ENCODE data around the gene AMOTL2.

The AMOTL2 gene

GRCh38 chr3:134315286-134316106 lies 58.8 kb downstream of the AMOTL2 start:
- peak; percentile 73 for DNase-seq (ENCODE audit: low spot score)

DNA sequence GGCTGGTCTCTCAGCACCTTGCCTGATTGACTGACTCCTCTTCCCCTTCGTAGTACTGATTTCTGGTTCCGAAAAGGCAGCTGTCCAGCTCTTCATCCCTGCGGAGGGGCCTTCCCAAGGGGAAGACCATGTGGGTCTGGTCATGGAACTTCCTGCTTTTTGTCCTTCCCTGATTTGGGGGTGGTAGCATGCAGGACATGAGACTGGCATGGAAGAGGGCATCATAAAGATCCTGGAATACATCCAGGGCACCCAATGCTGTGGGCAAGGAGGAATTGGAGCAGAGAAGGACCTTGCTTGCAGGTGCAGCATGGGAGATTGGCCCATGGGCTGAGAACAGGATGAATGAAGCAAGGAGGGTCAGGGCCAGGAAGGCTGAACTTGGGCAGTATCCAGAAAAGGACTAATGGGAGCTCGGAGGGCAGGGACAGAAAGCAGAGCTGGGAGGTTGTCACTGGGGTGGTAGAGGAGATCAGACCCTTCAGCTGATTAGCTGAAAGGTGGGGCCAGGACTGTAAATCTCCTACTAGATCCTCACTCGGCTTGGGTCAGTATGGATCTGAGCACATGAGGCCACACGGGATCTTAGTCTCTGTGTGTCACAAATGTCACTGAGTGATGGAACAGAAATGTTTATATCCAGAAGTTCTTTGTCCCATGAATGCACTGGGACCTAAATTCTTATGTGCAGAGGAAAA lies 59.5 kb downstream of the AMOTL2 start:
- DNase-seq (ENCODE audit: low spot score): peak; percentile 62

DNA sequence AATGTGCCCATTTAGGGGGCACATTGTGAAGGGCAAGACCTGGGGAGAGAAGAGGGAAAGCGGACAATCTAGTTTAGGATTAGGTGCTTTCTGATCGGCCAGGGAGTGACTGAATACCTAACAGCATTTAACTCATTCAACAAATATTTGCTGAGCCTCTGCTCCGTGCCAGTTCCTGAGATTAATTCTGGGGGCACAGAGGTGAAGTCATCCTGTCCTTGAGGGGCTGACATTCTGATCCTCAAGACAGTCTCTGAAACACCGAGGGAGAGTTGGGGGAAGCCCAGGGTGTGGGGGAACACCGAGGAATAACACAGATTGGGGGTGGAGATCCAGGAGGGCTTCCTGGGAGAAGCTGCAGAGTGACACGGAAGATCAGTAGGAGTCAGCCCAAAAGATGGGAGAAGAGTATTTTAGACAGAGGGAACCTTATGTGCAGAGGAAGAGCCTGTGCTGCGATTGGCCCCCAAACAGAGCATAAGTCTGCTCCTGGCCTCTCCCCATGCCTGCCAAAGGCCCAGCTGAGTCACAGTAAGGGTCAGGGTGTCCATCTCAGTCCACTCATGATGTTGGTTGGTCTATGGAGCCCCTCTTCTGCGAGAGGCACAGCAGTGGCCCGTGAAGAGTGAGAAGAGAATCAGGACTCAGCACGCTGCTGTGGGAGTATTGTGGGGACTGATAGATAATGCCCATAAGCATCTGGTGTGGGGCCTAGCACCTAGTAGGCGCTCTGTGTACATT lies 60.2 kb downstream of the AMOTL2 start:
- DNase-seq (ENCODE audit: low spot score): peak; percentile 61

GRCh38 chr3:134312873-134313846 lies 61.1 kb downstream of the AMOTL2 start:
- DNase-seq (ENCODE audit: low spot score): peak; percentile 87

- DNase-seq (ENCODE audit: low spot score): peak; percentile 63
Measured at GRCh38 chr3:134312072-134312872, 62.0 kb downstream of the AMOTL2 start.

GRCh38 chr3:134311693-134312071 lies 62.6 kb downstream of the AMOTL2 start:
- DNase-seq (ENCODE audit: low spot score): peak; percentile 46

- peak; percentile 5 for DNase-seq (ENCODE audit: low spot score)
Measured at GRCh38 chr3:134311265-134311664, 63.0 kb downstream of the AMOTL2 start.

- DNase-seq (ENCODE audit: low spot score): peak; percentile 23
Measured at GRCh38 chr3:134309987-134310700, 64.1 kb downstream of the AMOTL2 start.

GRCh38 chr3:134308350-134308891 lies 65.8 kb downstream of the AMOTL2 start:
- DNase-seq (ENCODE audit: low spot score): peak; percentile 92

GRCh38 chr3:134307425-134307824 lies 66.8 kb downstream of the AMOTL2 start:
- no peak for DNase-seq (ENCODE audit: low spot score)

DNA sequence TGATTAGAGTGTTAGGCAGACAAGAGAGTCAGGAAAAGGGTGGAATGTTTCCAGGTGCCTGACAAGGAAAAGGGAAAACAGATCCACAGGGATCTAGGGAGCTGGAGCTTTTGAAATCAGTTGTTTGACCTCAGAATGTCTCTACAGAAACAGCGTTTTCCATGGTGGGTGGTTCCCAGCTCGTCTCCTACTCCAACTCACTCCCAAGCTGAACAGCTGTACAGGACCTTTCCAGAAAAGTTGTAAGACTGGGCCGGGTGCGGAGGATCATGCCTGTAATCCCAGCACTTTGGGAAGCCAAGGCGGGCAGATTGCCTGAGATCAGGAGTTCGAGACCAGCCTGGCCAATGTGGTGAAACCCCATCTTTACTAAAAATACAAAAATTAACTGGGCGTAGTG lies 67.9 kb downstream of the AMOTL2 start:
- no peak for DNase-seq (ENCODE audit: low spot score)
